ENCODE measurements around the gene ARMH1.

DNA sequence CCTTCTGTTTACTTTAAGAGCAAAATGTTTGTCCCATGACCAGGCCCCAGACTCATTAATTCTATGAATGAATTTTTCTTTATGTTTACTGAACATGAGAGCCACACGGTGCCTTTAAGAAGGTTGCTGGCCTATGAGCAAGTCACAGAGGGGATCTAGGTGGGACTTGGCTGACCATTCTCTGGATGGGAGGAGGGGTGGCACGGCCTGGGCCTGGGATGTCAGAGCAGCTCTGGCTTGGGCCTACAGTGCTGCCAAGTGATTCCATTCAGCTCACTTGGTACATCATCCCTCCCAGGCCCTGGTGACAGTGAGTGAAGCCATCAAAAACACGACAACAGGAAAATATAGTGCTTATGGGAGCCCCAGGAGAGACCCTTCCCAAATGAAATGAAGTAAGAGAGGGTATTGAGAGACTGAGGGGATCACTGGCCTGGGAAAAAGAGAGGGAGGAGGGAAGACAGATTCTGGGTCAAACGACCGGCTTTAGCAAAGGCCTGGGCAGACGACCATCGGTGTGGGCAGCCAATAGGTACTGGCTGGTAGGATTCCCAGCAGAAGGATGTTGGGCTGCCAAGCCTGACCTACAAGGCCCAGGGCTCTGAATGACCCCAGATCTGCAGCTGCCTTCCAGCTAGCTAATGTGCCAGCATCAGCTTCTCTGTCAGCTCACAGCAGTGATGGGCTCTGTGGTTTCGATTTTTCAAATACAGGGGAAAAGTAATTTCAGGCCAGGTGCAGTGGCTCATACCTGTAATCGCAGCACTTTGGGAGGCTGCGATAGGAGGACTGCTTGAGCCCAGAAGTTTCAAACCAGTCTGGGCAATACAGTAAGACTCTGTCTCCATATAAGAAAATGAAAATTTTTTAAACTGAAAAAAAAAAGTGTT lies 3.5 kb upstream of the ARMH1 start:
- no peak for TF ChIP-seq EZH2 (IDR thresholded peaks at IDR 0.05; ENCODE audit: insufficient read depth, poor library complexity, severe bottlenecking)
- TF ChIP-seq EZH2phosphoT487 (IDR thresholded peaks at IDR 0.05; ENCODE audit: insufficient read depth, low read depth), result no peak
